ENCODE results near the gene CDK8.

The CDK8 gene

GRCh38 chr13:26382835-26383234, 128.9 kb downstream of the CDK8 start:
- DNase-seq (ENCODE audit: low read depth), result no peak

- DNase-seq (ENCODE audit: low read depth), result no peak
Measured at GRCh38 chr13:26384587-26384986, 130.7 kb downstream of the CDK8 start.

GRCh38 chr13:26386026-26386425, 132.1 kb downstream of the CDK8 start:
- DNase-seq (ENCODE audit: low read depth), result no peak

- DNase-seq (ENCODE audit: low read depth), result no peak
Measured at GRCh38 chr13:26390203-26390602, 136.3 kb downstream of the CDK8 start.

GRCh38 chr13:26400545-26400944, 146.6 kb downstream of the CDK8 start:
- DNase-seq (ENCODE audit: low read depth), result no peak

- DNase-seq (ENCODE audit: low read depth), result no peak
Measured at GRCh38 chr13:26401069-26401468, 147.1 kb downstream of the CDK8 start.

- no peak for DNase-seq (ENCODE audit: low read depth)
Measured at GRCh38 chr13:26401578-26402021, 147.7 kb downstream of the CDK8 start.

- DNase-seq (ENCODE audit: low read depth), result no peak
Measured at GRCh38 chr13:26406791-26407190, 152.9 kb downstream of the CDK8 start.

- no peak for DNase-seq (ENCODE audit: low read depth)
Measured at GRCh38 chr13:26411206-26411605, 157.3 kb downstream of the CDK8 start.

- no peak for DNase-seq (ENCODE audit: low read depth)
Measured at GRCh38 chr13:26412263-26412662, 158.3 kb downstream of the CDK8 start.

- DNase-seq (ENCODE audit: low read depth), result no peak
Measured at GRCh38 chr13:26412936-26413716, 159.2 kb downstream of the CDK8 start.

GRCh38 chr13:26420282-26420960, 166.5 kb downstream of the CDK8 start:
- DNase-seq (ENCODE audit: low read depth), result no peak

- no peak for DNase-seq (ENCODE audit: low read depth)
Measured at GRCh38 chr13:26422036-26422435, 168.1 kb downstream of the CDK8 start.

- no peak for DNase-seq (ENCODE audit: low read depth)
Measured at GRCh38 chr13:26423629-26424028, 169.7 kb downstream of the CDK8 start.

GRCh38 chr13:26424181-26424580, 170.3 kb downstream of the CDK8 start:
- no peak for DNase-seq (ENCODE audit: low read depth)

- DNase-seq (ENCODE audit: low read depth), result no peak
Measured at GRCh38 chr13:26425443-26426358, 171.8 kb downstream of the CDK8 start.

- no peak for DNase-seq (ENCODE audit: low read depth)
Measured at GRCh38 chr13:26433776-26434175, 179.8 kb downstream of the CDK8 start.

GRCh38 chr13:26435171-26435570, 181.2 kb downstream of the CDK8 start:
- no peak for DNase-seq (ENCODE audit: low read depth)

- no peak for DNase-seq (ENCODE audit: low read depth)
Measured at GRCh38 chr13:26435646-26436045, 181.7 kb downstream of the CDK8 start.

GRCh38 chr13:26436914-26437313, 183.0 kb downstream of the CDK8 start:
- no peak for DNase-seq (ENCODE audit: low read depth)

- DNase-seq (ENCODE audit: low read depth), result no peak
Measured at GRCh38 chr13:26440111-26440510, 186.2 kb downstream of the CDK8 start.

GRCh38 chr13:26441476-26441875, 187.5 kb downstream of the CDK8 start:
- no peak for DNase-seq (ENCODE audit: low read depth)

- DNase-seq (ENCODE audit: low read depth), result no peak
Measured at GRCh38 chr13:26442541-26442940, 188.6 kb downstream of the CDK8 start.

Measured in fibroblast of gingiva (primary cell).